SIG-M5 treated with dmso at 0.1 percent for 504 hours (cell line): Measurements from ENCODE around the gene AMOTL1.

Source experiments
- DNase-seq: peaks from one replicate; lab custom pipeline; 2025; ENCODE audit not compliant: unreplicated experiment; lab: John Stamatoyannopoulos, UW

Gene AMOTL1

DNA sequence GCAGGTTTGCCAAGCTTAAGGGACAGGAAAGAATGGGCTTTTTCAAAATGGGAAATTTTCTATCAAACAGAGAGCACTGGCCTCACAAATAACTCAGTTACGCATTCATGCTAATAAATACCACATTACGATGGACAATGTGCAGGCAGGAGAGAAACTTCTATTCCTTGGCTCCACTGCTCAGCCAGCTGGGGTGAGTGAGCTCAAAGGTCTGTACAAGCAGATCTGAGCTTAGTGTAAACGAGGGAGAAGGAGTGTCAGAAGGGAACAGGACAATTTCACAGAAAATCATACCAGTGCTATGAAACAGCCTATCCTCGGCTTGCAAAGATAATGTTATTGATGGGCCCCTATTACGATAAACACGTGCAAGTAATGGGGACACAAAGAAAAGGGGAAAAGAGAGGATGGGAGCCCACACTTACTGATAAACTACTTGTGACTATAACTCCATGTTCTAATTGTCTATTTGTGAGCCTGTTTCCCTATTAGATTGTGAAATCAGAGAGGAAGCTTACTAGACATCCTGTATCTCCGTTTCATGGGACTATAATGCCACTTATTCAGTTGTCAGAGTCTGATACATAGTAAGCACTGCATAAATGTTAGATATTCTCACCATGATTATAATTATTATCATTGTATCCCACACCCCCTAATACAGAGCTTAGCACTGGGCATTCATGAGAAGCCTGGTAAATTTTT, 46.3 kb downstream of the AMOTL1 start:
- no peak for DNase-seq

DNA sequence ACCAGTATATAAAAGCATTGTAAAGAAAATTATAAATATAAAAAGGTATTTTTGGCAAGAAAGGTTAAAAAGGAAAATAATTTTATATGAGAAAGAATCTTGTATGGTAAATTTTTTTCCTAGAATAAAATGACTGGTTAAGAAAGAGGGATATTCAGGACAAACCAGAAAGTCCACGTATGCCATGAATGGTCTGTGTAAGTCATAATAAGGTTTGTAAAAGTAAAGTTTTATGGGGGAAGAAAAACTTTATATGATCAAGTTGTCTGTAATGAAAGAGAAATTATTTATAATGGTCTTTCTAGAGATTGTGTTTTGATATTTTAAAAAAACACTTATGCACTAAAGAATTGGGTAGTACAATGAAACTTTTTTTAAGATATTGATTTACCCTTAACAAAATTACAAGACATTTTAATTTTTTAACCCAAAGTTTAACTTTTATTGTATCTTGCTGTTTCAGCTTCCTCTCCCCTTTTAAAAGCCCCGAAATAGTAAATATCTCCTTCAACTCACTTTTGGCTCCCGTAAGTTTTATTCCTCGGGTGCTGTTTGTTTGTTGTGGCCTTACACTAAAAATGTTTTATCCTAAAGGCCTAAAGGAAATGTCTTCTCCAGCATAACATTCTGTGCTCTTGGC, 47.7 kb downstream of the AMOTL1 start:
- DNase-seq, result no peak

DNA sequence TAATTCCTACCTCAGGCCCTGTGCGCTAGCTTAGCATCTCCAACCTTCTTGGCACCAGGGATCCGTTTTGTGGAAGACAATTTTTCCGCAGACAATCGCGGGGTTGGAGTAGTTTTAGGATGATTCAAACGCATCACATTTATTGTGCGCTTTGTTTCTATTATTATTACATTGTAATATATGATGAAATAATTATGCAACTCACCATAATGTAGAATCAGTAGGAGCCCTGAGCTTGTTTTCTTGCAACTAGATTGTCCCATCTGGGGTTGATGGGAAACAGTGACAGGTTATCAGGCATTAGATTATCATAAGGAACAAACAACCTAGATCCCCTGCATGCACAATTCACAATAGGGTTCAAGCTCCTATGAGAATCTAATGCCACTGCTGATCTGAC, 52.3 kb downstream of the AMOTL1 start:
- no peak for DNase-seq

DNA sequence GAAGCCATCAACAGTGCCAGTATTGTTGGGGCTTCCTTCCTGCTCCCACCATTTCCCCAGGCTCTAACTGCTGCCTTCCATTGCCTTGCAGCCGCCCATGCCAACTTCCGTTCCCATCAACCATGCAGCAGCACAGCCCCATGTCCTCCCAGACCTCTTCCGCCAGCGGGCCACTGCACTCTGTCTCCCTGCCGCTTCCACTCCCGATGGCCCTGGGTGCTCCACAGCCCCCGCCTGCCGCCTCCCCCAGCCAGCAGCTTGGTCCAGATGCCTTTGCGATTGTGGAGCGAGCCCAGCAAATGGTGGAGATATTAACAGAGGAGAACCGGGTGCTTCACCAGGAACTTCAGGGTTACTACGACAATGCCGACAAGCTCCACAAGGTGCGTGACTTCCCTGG, 53.3 kb downstream of the AMOTL1 start:
- DNase-seq, result no peak

DNA sequence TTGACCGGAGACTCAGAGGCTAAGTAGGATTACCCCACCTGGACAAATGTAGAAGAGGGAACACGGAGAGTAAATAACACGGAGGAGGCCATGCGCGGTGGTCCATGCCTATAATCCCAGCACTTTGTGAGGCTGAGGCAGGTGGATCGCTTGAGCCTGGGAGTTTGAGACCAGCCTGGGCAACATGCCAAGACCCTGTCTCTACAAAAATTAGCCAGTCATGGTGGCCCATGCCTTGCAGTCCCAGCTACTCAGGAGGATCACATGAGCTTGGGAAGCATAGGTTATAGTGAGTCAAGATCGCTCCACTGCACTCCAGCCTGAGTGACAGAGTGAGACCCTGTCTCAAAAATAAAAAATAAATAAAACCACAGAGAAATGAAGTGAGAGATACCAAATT, 53.9 kb downstream of the AMOTL1 start:
- no peak for DNase-seq

DNA sequence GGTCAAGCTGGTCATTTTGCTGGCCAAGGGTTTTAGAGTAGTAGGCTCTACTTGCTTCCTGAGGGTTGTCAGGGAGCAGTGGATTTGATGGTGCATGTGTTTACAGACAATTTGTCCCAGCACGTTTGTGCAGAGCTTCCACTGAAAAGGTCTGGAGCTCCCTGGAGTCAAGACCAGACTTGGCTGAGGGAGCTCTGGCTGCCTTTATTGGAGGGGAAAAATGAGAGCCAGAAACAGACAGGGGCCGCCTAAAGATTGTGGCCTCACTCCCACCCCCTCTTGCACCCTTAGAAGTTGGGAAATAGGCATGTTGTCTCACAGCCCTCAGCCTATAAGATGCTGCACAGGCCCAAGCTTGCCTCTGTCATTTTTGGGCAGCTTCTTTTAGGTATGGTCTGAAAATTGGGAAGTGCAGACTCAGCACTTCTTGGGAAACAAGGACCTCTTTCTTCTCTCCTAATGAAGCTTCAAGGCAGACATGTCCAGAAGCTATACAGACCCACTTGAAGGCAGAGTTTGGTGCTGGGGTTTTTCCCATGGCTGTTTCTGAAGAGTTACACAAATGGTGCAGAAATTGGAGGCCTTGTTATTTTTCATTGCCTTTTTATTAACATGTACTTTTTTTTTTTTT, 55.1 kb downstream of the AMOTL1 start:
- no peak for DNase-seq

DNA sequence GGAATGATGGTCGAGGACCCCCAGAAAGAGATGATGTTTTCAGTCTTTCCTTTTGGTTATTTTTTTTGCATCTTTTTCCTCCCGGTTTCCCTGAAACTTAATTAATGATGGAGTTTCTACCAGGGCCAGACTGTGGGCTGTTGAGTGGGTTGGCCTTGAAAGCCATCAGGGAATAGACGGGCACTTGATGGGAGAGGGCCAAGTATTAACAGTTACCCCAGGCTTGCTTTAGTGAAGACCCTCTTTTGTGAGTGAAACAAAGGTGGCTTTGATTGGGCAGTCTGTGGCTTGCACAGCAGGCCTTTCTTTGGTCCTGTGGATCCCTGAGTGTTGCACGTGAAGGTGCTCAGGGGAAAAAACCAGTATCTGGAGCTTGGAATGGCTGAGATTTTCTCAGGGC, 56.9 kb downstream of the AMOTL1 start:
- no peak for DNase-seq

DNA sequence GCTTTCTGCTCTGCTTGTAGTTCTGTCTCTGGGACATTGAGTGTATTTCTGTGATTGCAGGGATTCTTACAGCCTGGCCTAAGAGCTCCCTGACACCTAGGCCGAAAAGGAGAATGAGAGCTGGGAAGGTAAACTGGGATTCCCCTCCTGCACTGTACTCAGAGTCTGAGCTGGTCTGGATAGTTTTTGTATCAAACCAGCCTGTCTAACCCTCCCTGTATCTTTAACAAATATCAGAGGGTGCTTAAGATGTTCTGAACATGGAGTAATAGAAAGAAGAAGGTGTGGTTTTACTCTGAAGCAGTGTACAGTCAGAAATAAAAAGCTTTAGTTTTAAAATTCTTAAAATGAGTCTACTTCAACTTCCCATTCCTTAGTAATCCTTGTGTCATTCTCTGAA, 57.3 kb downstream of the AMOTL1 start:
- no peak for DNase-seq

DNA sequence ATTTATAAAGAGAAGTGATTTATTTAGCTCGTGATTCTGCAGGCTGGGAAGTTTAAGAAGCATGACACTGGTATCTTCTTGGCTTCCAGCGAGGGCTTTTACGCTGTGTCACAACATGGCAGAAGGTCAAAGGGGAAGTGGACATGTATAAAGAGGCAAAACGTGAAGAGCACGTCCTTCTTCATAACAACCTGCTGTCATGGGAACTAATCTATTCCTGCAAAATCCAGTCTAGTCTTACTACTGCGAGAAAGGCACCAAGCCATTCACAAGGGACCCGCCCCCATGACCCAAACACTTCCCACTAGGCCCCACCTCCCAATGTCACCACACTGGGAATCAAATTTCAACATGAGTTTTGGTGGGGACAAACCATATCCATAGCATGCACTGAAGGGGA, 58.3 kb downstream of the AMOTL1 start:
- DNase-seq, result no peak

DNA sequence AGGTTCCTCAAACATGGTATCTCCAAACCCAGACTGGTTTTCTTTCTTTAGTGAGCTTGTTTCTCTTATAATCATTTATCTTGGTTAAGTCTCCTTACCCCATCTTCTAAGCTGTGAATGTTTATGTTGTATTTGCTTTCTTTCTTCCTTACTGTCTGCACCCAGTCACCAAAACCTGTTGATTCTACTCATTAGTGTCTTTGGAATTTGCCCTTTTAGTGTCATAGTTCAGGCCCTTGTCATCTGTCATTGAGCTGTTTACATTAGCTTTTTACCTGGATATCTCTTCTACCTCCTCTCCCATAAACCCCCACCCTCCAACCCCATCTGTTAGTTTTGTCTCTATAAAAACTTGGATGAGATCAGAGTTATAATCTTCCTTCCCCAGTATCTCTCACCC, 59.9 kb downstream of the AMOTL1 start:
- no peak for DNase-seq

DNA sequence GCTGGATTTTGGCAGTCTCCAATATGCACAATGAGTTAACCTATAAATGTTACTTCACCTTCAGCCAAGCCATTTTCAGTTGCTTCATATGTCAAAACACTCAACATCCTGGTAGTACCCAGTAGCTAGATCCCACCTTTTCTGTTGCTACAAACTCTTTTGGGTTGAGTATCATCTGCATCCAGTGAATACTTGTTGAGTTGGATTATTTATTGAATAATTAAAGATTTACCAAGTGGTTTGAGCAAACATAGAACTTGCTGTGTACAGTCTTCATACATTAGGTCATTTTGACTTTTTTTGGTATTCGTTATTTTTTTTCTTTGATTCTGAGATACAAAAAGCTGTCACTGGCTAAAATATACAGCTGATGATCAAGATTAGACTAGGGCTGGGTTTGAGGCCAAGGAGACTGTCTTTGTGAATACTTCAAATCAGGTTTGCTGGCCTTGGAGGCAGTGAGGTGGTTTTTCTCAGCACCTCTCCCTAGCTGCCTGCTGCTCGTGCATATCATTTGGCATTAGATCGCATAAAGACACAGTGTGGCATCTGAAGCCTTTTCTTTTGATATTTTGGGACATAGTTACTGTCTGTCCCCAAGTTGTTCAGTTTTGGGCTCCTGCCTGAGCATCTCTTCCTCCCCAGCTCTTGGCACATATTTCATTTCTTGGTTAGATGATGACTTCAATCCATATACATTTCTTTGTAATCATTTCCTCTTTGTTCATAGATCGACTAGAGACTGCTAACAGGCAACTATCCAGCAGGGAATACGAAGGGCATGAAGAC, 62.8 kb downstream of the AMOTL1 start:
- DNase-seq, result no peak

DNA sequence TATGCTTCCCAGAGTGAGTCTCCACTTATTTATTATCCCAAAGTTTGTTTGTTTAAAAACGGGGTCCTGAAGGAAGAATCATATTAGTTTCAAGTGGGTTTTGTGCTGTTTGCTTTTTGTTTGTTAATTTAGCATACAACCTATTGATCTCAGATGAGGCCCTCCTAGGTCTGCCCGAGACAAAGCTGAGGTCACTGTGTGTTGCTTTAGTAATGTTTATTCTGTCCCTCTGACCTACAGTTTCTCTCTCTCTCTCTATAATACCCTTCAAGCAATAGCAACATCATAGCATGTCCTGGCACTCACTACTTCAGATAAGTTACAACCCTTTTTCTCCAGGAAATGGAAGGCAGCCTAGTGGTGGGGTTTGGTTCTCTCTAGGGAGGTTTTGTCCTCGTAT, 63.4 kb downstream of the AMOTL1 start:
- DNase-seq, result no peak

DNA sequence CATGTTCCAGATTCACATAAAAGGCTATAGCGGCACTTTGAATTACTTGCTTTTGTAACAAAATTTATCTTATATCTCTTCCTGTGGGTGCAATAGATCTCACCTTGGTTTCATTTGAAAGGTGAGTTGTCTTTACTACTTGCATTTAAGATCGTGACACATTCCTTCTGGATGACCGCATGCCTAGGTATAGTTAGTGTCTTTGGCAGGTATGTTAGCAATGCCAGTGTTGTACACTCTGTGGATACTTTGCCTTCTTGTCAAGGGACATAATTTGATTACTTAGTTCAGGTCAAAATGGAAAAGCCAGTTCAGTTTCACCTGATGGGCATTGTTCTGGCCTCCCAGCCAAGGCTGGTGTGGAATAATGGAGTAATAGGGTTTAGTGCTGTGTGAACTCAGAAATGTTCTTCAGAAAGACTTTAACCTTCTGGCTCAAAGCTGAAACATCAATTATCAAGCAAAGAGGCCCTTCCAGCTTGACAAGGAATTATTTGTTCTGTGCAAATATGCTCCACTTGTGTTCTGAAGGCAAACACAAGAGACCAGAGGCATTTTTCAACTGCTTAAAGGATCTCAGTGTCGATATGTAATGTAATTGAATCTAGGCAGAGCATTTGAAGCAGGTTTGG, 64.6 kb downstream of the AMOTL1 start:
- peak; percentile 38 for DNase-seq

DNA sequence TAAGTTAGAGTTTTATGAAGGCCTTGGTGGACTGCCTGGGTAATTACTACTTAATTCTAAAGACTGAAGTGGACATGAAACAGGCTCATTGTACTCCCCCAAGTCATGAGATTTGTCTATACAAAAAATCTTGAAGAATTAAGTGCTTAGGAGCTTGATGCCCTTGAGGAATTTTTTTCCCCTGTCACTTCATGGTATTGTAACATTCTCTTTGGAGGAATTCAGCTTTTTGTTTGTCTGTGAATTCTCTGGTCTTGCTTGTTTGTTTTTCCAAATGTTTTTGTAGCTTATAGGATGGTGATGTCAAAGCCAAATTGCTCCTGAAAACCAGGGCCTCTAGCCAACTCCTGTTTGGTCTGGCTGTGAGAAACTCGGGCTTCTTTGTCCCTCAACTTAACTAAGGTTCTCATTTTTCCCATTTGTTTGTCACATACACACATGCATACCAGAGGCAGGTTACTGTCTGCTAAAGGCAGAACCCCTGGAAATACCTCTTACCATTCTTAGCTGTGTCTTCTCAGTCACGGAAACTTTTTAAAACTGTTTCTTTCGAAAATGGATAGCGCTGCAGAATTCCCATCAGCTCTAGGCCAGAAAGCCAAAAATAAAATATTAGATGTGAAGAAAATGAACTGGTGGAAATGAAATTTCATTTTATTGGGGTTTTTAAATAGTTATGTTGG, 66.9 kb downstream of the AMOTL1 start:
- no peak for DNase-seq

DNA sequence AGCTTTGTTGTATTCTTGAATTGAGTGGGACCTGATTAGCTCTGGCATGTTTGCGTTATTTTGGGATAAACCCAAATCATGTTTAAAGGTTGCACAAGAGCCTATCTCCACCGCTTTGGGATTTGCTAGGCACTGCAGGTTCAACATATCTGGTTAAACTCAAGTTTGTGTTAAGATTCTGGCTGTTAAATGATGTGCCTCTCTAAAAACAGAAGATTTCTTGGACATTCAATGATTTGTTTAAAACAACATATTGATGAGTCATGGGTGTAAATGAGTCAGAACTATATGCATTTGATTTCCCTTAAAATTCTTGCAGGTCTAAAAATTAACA, 67.4 kb downstream of the AMOTL1 start:
- no peak for DNase-seq

DNA sequence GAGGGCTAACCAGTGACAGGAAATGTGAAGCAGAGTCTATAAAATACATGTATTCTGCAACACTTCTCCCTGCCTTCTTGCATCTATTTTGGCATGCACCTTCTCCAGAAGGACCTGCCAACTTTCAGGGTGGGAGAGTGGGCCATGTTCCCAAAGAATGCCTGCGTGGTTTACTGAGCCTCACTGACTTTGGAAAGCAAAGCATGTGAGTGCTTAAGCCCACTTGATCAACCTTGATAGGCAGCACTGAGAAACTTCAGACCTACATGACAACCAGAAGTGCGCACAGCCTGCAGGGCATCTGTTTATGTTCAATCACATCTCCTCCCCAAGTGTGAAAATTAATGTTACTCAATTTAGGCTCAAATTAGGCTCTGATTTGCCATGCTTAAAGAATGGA, 69.2 kb downstream of the AMOTL1 start:
- DNase-seq, result no peak

DNA sequence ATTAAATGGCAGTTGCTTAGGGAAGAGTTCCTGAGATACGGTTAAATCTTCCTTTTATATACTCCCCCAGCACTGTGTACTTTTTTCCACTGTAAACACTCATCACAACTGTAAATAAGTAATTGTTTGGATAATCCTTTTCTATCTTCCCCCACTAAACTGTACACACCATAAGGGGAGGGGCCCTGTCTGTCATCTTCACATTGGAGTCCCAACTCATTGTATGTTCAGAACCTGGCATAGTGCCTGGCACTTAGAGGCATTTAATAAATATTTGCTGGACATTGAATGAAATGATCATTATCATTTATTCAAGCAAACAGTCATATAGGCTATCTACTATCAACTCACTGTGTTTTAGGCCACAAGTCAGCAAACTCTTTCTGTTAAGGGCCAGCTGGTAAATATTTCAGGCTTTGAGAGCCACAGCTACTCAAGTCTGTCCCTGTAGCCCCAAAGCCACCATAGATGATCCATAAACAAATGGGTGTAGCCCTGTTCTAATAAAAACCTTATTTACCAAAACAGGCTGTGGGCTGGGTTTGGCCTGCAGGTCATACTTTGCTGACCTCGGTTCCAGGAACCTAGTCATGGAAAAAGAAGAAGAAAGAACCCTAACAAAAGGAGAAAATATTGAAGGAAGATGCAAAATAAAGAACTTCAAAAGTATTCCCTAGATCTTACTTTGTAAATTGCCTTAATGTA, 70.0 kb downstream of the AMOTL1 start:
- DNase-seq, result peak; percentile 3

DNA sequence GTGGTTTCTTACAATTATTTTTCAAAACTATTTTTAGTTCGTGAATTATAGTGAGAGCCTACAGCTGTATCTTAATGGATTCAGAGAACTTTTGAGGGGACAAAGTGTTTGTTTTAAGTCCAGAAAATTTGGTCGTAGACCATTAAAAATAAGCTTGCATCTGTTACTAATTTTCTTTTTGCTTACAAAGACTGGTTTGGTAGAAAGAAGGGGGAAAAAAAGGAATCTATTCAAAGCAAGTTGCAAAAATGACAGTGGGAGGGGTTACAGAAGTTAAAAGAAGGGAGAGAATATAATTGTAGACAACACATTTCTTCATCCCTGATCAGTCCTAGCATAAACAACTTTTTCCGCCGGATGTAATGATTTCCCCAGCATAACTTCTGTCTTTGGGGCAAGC, 72.1 kb downstream of the AMOTL1 start:
- DNase-seq, result no peak

DNA sequence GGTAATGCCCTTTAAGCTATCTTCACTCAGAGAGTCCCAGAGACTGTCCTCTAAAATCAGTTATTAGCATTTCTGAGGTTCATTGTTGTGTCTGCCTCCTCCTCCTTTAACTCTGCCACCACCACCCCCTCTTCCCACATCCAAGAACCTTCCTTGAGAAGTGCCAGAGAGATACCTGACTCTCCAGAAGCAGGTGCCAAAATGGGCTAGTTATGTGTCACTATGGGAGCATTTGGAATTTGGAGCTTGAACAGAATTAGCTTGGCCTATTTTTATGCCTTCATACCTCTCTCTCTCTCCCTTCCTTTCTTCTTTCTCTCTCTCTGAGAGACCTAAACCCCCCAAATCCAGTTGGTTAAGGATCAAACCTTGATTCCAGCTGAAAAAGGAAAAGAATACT, 75.9 kb downstream of the AMOTL1 start:
- DNase-seq, result no peak

DNA sequence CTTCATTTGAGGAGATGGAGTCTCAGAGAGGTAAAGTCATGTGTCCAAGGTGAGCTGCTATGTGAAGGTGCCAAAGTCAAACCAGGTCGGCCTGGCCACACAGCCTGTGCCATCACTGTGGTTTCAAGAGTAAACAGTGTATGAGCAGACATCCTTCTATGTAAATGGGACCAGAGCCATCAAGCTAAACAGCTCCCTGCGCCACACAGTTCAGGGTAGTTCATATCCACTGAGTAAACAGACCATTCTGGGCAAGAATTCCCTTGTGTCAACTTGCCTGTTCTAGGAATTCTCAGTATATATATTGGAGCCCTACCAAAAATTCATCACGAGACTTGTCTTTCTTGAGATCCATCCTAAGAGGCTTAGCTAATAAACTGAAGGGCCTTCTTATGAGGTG, 77.5 kb downstream of the AMOTL1 start:
- DNase-seq, result peak; percentile 9
